K562 (cell line): Measurements from ENCODE around the gene ZNF672. TPM values are rescaled to one million over a fixed set of nuclear protein-coding genes. Genes with fewer than 3 reads are reported as not detected.

ENCODE experiments used
- ARID3A ChIP-seq: IDR thresholded peaks from 2 replicates; pipeline ENCODE4 v1.6.1; 2012; ENCODE audit warnings: low read depth, low read length, improper control_type of control experiment, borderline replicate concordance
- CXXC5 ChIP-seq: fragments of 250-450 bp; sonication (Bioruptor Pico); IDR thresholded peaks from 2 replicates; pipeline ENCODE4 v1.8.0; 2022; ENCODE audit warnings: inconsistent platforms, mild to moderate bottlenecking, moderate library complexity
- E2F8 ChIP-seq: fragments of 450-650 bp; IDR thresholded peaks from 2 replicates; pipeline ENCODE4 v1.7.1; 2018; ENCODE audit warnings: mild to moderate bottlenecking, low read depth; ENCODE audit not compliant: partially characterized antibody
- ETV6 ChIP-seq, 3 experiments: fragments of 150-350 bp in 1 of 3; sonication (generic) in 1 of 3; formaldehyde crosslinking in 1 of 3; IDR thresholded peaks; 2 replicates each; pipeline versions ENCODE4 v1.6.1 to v1.8.0; 2014 to 2022; ENCODE audit warnings: borderline replicate concordance in 2 of 3, low read depth in 2 of 3, antibody characterized with exemption in 1 of 3, low read length in 1 of 3, mild to moderate bottlenecking in 1 of 3, missing genetic modification reagents in 1 of 3
- HBP1 ChIP-seq: fragments of 450-650 bp; formaldehyde crosslinking; IDR thresholded peaks from 2 replicates; pipeline ENCODE4 v1.4.0; 2022; ENCODE audit warnings: missing genetic modification characterization
- SETDB1 ChIP-seq: IDR thresholded peaks from one replicate; pipeline ENCODE4 v1.6.1; 2012; ENCODE audit warnings: low read length, control low read depth, inconsistent platforms
- SRSF9 ChIP-seq: fragments of 200-400 bp; formaldehyde crosslinking; IDR thresholded peaks from 2 replicates; pipeline ENCODE4 v1.6.1; 2017; ENCODE audit warnings: low read depth, low read length, borderline replicate concordance
- ZSCAN29 ChIP-seq: fragments of 450-650 bp; IDR thresholded peaks from 2 replicates; pipeline ENCODE4 v1.6.1; 2017
- polyA plus RNA-seq, 8 experiments: library from polyadenylated mRNA; depleted of rRNA in 4 of 8; stranded (reverse) in 5 of 8; unstranded in 3 of 8; fragments of >200 nt; fragmentation: Nextera tagmentation in 2 of 8; fragmentation: Illumina TruSeq in 1 of 8; extraction: Ambion mirVana in 2 of 8; extraction: Trizol in 1 of 8; gene quantifications; 2 replicates each; pipeline versions ENCODE4 v1.2.1 to v1.2.3, GENCODE V29; 2011 to 2014; ENCODE audit warnings: inconsistent platforms in 1 of 8, missing spikeins in 1 of 8
- total RNA-seq, 7 experiments: library from RNA; depleted of rRNA in 6 of 7; stranded (reverse); fragments of >200 nt in 6 of 7; fragmentation: Illumina TruSeq in 2 of 7; extraction: Trizol in 2 of 7; gene quantifications; 2 replicates each; pipeline versions ENCODE4 v1.2.1 to v1.2.3, GENCODE V29; 2011 to 2021; ENCODE audit warnings: low replicate concordance in 1 of 7
- TF ChIP-seq, protein P1 (sequence below): fragments of 250-450 bp; sonication (Bioruptor Pico); IDR thresholded peaks from 2 replicates; pipeline ENCODE4 v1.5.0; 2021
- TF ChIP-seq, protein P2 (sequence below): sonication (generic); formaldehyde crosslinking; IDR thresholded peaks from 2 replicates; pipeline ENCODE4 v1.8.0; 2022; ENCODE audit warnings: mild to moderate bottlenecking, missing genetic modification reagents
- TF ChIP-seq, protein P3 (sequence below): fragments of 450-650 bp; conservative IDR thresholded peaks from 2 replicates; pipeline ENCODE4 v1.6.1; 2016; ENCODE audit warnings: missing genetic modification characterization, low read depth, mild to moderate bottlenecking, missing compliant biosample characterization, moderate library complexity

ZNF672 gene
- total and polyA plus RNA-seq, 9 of the 15 experiments (the other 6 are each of a cell fraction or from before 2014, with no cell fraction given) = 1.9 to 57.9 (median 24.1) TPM

DNA sequence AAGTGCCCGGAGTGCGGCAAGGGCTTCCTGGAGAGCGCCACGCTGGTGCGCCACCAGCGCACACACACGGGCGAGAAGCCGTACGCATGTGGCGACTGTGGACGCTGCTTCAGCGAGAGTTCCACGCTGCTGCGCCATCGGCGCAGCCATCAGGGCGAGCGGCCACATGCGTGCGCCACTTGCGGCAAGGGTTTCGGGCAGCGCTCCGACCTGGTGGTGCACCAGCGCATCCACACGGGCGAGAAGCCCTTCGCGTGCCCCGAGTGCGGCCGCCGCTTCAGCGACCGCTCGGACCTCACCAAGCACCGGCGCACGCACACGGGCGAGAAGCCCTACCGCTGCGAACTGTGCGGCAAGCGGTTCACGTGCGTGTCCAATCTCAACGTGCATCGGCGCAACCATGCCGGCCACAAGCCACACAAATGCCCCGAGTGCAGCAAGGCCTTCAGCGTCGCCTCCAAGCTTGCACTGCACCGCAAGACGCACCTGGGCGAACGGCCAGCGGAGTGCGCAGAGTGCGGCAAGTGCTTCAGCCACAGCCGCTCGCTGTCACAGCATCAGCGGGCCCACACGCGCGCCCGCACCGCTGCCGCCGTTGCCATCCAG lies 10.0 kb downstream of the ZNF672 start (continued):
- TF ChIP-seq E2F8 = no peak
- no peak for TF ChIP-seq CXXC5
- TF ChIP-seq, protein P1, sequence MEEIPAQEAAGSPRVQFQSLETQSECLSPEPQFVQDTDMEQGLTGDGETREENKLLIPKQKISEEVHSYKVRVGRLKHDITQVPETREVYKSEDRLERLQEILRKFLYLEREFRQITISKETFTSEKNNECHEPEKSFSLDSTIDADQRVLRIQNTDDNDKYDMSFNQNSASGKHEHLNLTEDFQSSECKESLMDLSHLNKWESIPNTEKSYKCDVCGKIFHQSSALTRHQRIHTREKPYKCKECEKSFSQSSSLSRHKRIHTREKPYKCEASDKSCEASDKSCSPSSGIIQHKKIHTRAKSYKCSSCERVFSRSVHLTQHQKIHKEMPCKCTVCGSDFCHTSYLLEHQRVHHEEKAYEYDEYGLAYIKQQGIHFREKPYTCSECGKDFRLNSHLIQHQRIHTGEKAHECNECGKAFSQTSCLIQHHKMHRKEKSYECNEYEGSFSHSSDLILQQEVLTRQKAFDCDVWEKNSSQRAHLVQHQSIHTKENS = no peak
- no peak for TF ChIP-seq ARID3A
- no peak for TF ChIP-seq ETV6 (IDR thresholded peaks at IDR 0.05; ENCODE audit: borderline replicate concordance in 1 of 2, low read depth in 2 of 2, low read length in 1 of 2)
- TF ChIP-seq ETV6 (CRISPR knock-in tag; IDR thresholded peaks at IDR 0.05; ENCODE audit: borderline replicate concordance) = no peak
- TF ChIP-seq, protein P2, sequence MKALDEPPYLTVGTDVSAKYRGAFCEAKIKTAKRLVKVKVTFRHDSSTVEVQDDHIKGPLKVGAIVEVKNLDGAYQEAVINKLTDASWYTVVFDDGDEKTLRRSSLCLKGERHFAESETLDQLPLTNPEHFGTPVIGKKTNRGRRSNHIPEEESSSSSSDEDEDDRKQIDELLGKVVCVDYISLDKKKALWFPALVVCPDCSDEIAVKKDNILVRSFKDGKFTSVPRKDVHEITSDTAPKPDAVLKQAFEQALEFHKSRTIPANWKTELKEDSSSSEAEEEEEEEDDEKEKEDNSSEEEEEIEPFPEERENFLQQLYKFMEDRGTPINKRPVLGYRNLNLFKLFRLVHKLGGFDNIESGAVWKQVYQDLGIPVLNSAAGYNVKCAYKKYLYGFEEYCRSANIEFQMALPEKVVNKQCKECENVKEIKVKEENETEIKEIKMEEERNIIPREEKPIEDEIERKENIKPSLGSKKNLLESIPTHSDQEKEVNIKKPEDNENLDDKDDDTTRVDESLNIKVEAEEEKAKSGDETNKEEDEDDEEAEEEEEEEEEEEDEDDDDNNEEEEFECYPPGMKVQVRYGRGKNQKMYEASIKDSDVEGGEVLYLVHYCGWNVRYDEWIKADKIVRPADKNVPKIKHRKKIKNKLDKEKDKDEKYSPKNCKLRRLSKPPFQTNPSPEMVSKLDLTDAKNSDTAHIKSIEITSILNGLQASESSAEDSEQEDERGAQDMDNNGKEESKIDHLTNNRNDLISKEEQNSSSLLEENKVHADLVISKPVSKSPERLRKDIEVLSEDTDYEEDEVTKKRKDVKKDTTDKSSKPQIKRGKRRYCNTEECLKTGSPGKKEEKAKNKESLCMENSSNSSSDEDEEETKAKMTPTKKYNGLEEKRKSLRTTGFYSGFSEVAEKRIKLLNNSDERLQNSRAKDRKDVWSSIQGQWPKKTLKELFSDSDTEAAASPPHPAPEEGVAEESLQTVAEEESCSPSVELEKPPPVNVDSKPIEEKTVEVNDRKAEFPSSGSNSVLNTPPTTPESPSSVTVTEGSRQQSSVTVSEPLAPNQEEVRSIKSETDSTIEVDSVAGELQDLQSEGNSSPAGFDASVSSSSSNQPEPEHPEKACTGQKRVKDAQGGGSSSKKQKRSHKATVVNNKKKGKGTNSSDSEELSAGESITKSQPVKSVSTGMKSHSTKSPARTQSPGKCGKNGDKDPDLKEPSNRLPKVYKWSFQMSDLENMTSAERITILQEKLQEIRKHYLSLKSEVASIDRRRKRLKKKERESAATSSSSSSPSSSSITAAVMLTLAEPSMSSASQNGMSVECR = peak; percentile 23; the same call in 1 of the 2 replicates
- no peak for TF ChIP-seq HBP1 (CRISPR knock-in tag)
- TF ChIP-seq ZSCAN29 = no peak
- TF ChIP-seq, protein P3, sequence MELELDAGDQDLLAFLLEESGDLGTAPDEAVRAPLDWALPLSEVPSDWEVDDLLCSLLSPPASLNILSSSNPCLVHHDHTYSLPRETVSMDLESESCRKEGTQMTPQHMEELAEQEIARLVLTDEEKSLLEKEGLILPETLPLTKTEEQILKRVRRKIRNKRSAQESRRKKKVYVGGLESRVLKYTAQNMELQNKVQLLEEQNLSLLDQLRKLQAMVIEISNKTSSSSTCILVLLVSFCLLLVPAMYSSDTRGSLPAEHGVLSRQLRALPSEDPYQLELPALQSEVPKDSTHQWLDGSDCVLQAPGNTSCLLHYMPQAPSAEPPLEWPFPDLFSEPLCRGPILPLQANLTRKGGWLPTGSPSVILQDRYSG = no peak
- no peak for TF ChIP-seq SETDB1
- no peak for TF ChIP-seq SRSF9
